ENCODE data around the gene TLCD1.

- TF ChIP-seq CTCF (IDR thresholded peaks at IDR 0.05 in 8 of 11, conservative IDR thresholded peaks at IDR 0.05 in 3 of 11), result no peak
- no peak for TF ChIP-seq POLR2A (IDR thresholded peaks at IDR 0.05)
These were observed 29.5 kb upstream of the TLCD1 start for GRCh38 chr17:28755486-28755885.

All from spleen (tissue), 7 donors.